Endothelial cell of umbilical vein (primary cell): ENCODE measurements around the gene ZFP62. TPM values are rescaled to one million over a fixed set of nuclear protein-coding genes. Genes with fewer than 3 reads are reported as not detected.
A peak's percentile ranks its signal among the peaks of the same experiment; 100 is the strongest.

ENCODE experiments used
- BruUV-seq: library from RNA; stranded (reverse); fragments of 400-500 nt; replicated peaks from 2 replicates; lab custom pipeline; 2021; lab: Mats Ljungman, UMichigan
- CTCF ChIA-PET: fragments of 300-600, 350-600 bp; sonication (Branson Sonifier 250); formaldehyde crosslinking; loops from one replicate; lab custom pipeline; 2021; ENCODE audit warnings: antibody characterized with exemption, inconsistent platforms; lab: Charles Lee
- POLR2A ChIA-PET: fragments of 300-600, 350-600 bp; sonication (Branson Sonifier 250); formaldehyde crosslinking; loops from one replicate; lab custom pipeline; 2021; ENCODE audit warnings: antibody characterized with exemption, inconsistent platforms; lab: Charles Lee
- DNase-seq: peaks from one replicate; pipeline ENCODE4 v3.0.0-alpha.2; 2011; ENCODE audit warnings: low read depth, low spot score
- FAIRE-seq: peaks from 2 replicates; lab custom pipeline; 2011; peaks lifted over from hg19 to GRCh38; lab: Jason Lieb, UNC
- H2AFZ ChIP-seq: 2 replicates; pipeline ENCODE4 v1.6.0; 2012; ENCODE audit warnings: low read depth, low read length, control low read depth, inconsistent platforms
- H3K27ac ChIP-seq: 2 replicates; pipeline ENCODE4 v1.5.1; 2011; ENCODE audit warnings: low read depth, mild to moderate bottlenecking, control low read depth, low read length, moderate library complexity; ENCODE audit not compliant: insufficient read depth
- H3K27me3 ChIP-seq, 2 experiments: 2 replicates each; pipeline versions ENCODE4 v1.6.0 to v1.6.1; 2011; ENCODE audit warnings: low read length in 2 of 2, mixed read lengths in 1 of 2; ENCODE audit not compliant: control insufficient read depth in 2 of 2, insufficient read depth in 2 of 2
- H3K36me3 ChIP-seq, 2 experiments: 2 replicates in 1 of 2; 3 replicates in 1 of 2; pipeline ENCODE4 v1.5.1; 2011; ENCODE audit warnings: low read length in 2 of 2, mild to moderate bottlenecking in 1 of 2, moderate library complexity in 1 of 2; ENCODE audit not compliant: control insufficient read depth in 2 of 2, insufficient read depth in 2 of 2; ENCODE audit errors: extremely low read depth in 1 of 2
- H3K4me1 ChIP-seq: 3 replicates; pipeline ENCODE4 v1.5.1; 2011; ENCODE audit warnings: mild to moderate bottlenecking, low read length; ENCODE audit not compliant: control insufficient read depth, insufficient read depth; ENCODE audit errors: extremely low read depth
- H3K4me2 ChIP-seq: 2 replicates; pipeline ENCODE4 v1.6.1; 2011; ENCODE audit warnings: low read length, control low read depth, mixed read lengths; ENCODE audit not compliant: insufficient read depth
- H3K4me3 ChIP-seq, 3 experiments: fragments of 200-600 bp in 1 of 3; sonication (generic), shearing (Covaris generic) in 1 of 3; replicated peaks in 1 of 3; 2 replicates each; pipeline ENCODE4 v1.5.1; 2011 to 2016; ENCODE audit warnings: control low read depth in 3 of 3, low read length in 3 of 3, mild to moderate bottlenecking in 2 of 3, inconsistent platforms in 1 of 3, low read depth in 1 of 3, moderate library complexity in 1 of 3; ENCODE audit not compliant: insufficient read depth in 1 of 3
- H3K79me2 ChIP-seq: 2 replicates; pipeline ENCODE4 v1.6.0; 2012; ENCODE audit warnings: low read length, inconsistent platforms; ENCODE audit not compliant: control insufficient read depth, insufficient read depth
- H3K9ac ChIP-seq: replicated peaks from 2 replicates; pipeline ENCODE3; 2011; ENCODE audit warnings: low read length, control low read depth; ENCODE audit not compliant: insufficient read depth; ENCODE audit errors: extremely low read depth
- H3K9me1 ChIP-seq: replicated peaks from 3 replicates; pipeline ENCODE4 v1.6.0; 2011; ENCODE audit warnings: mild to moderate bottlenecking, low read length; ENCODE audit not compliant: control insufficient read depth, insufficient read depth; ENCODE audit errors: extremely low read depth
- H3K9me3 ChIP-seq: replicated peaks from 2 replicates; pipeline ENCODE4 v1.5.1; 2012; ENCODE audit warnings: low read length, inconsistent platforms; ENCODE audit not compliant: control insufficient read depth, insufficient read depth
- H4K20me1 ChIP-seq: replicated peaks from 2 replicates; pipeline ENCODE3; 2011; ENCODE audit warnings: mild to moderate bottlenecking, low read length; ENCODE audit not compliant: control insufficient read depth, insufficient read depth; ENCODE audit errors: extremely low read depth
- CTCF ChIP-seq, 2 donors: IDR thresholded peaks; 1 replicate in 1 of 2; 2 replicates in 1 of 2; pipeline ENCODE4 v1.5.1; 2011; ENCODE audit warnings: low read length in 2 of 2, mild to moderate bottlenecking in 2 of 2, moderate library complexity in 2 of 2, control low read depth in 1 of 2, inconsistent platforms in 1 of 2, low read depth in 1 of 2; ENCODE audit not compliant: insufficient read depth in 1 of 2; ENCODE audit errors: extremely low read depth in 1 of 2
- EZH2 ChIP-seq: IDR thresholded peaks from 2 replicates; pipeline ENCODE4 v1.6.1; 2012; ENCODE audit warnings: borderline replicate concordance, low read depth, mild to moderate bottlenecking, moderate library complexity, low read length, inconsistent platforms; ENCODE audit not compliant: severe bottlenecking
- FOS ChIP-seq: IDR thresholded peaks from 2 replicates; pipeline ENCODE4 v1.6.1; 2011; ENCODE audit warnings: mild to moderate bottlenecking, low read length, moderate library complexity, borderline replicate concordance; ENCODE audit not compliant: insufficient read depth
- GATA2 ChIP-seq: IDR thresholded peaks from 2 replicates; pipeline ENCODE4 v1.7.0; 2011; ENCODE audit warnings: low read depth, mild to moderate bottlenecking, moderate library complexity, mixed read lengths, low read length; ENCODE audit not compliant: insufficient read length, insufficient read depth
- JUN ChIP-seq: IDR thresholded peaks from 2 replicates; pipeline ENCODE4 v1.6.1; 2011; ENCODE audit warnings: borderline replicate concordance, low read depth; ENCODE audit not compliant: insufficient read length, insufficient read depth
- MYC ChIP-seq: IDR thresholded peaks from one replicate; pipeline ENCODE4 v1.6.1; 2011; ENCODE audit warnings: mild to moderate bottlenecking, low read depth, low read length
- POLR2A ChIP-seq: IDR thresholded peaks from 2 replicates; pipeline ENCODE4 v1.6.1; 2012; ENCODE audit warnings: low read depth, mild to moderate bottlenecking, control low read depth, low read length
- POLR2AphosphoS5 ChIP-seq: IDR thresholded peaks from 2 replicates; pipeline ENCODE4 v1.6.1; 2012; ENCODE audit warnings: low read depth, mild to moderate bottlenecking, control low read depth, low read length, moderate library complexity; ENCODE audit not compliant: insufficient read depth
- dilution Hi-C: fragments of 300-500 bp; cut with MboI; formaldehyde crosslinking; loops from one replicate; pipeline ENCODE4 v1.15.0; 2019; ENCODE audit warnings: low sequenced_read_pairs; ENCODE audit not compliant: extremely low pct_ligation_motif_present
- intact Hi-C: fragments of 100-400 bp; cut with micrococcal nuclease; formaldehyde crosslinking; loops from one replicate; pipeline ENCODE4 v1.10.0; 2022
- polyA plus RNA-seq, 4 experiments: library from polyadenylated mRNA; depleted of rRNA in 3 of 4; stranded (reverse) in 3 of 4; unstranded in 1 of 4; fragments of >200 nt; gene quantifications; 2 replicates each; pipeline versions ENCODE4 v1.2.1 to v1.2.3, GENCODE V29; 2011 to 2012; ENCODE audit warnings: missing spikeins in 1 of 4
- total RNA-seq: library from RNA; stranded (reverse); gene quantifications from 2 replicates; pipeline ENCODE4 v1.2.3, GENCODE V29; 2021
- TF ChIP-seq, protein P1 (sequence below): IDR thresholded peaks from 2 replicates; pipeline ENCODE4 v1.6.1; 2011; ENCODE audit not compliant: insufficient read depth, insufficient read length

ZFP62 gene
- total and polyA plus RNA-seq, 2 donors (not counting 3 experiments of a cell fraction or from before 2014, with no cell fraction given), result 3.7 to 19.7 TPM

DNA sequence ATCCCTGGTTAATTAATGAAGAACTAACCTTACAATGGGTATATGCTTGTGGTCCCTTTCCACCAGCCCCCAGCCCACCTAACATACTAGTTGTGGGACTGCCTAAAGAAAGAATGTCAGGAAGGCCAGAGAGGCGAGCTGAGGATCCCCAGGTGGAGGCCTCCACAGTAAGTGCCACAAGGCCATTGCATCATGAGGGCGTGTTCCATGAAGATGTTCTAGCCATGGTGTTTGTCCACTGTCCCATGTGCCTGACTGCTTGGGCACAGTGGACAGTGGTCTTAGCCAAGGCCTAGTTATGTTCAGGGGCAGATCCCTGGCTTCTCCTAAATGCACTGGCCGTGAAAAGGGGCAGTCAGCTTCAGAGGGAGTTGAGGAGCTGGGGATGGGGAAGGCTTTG is 21.1 kb downstream of the ZFP62 start:
- Histone ChIP-seq H3K79me2 (no peaks in the 10 kb centered on the region), H3K9me3 (no peaks in the 10 kb centered on the region), H3K4me2 (no peak overlapping the region), H3K4me1 (no peaks in the 10 kb centered on the region), H4K20me1 (no peaks in the 10 kb centered on the region), H3K27me3 (no peaks in the 10 kb centered on the region), H3K9me1 (no peaks in the 10 kb centered on the region), H3K27ac (no peak overlapping the region), H3K9ac (no peak overlapping the region), H3K4me3 (no peak overlapping the region), H3K36me3 (peaks cover 0 to 3% of the 10 kb centered on the region in 2 experiments), H2AFZ (no peak overlapping the region)
- TF ChIP-seq POLR2AphosphoS5, result no peak
- BruUV-seq, result no TSS peak
- no peak for DNase-seq
- ChIA-PET POLR2A (interaction anchor here (0.7 kb wide), 1 partner anchor 59 kb away, joined by 3 read pairs; no protein-coding TSS in a partner anchor), CTCF (no interaction called here)
- dilution Hi-C loops (no loop called here), intact Hi-C loops (no loop called here)
- FAIRE-seq, result no peak

DNA sequence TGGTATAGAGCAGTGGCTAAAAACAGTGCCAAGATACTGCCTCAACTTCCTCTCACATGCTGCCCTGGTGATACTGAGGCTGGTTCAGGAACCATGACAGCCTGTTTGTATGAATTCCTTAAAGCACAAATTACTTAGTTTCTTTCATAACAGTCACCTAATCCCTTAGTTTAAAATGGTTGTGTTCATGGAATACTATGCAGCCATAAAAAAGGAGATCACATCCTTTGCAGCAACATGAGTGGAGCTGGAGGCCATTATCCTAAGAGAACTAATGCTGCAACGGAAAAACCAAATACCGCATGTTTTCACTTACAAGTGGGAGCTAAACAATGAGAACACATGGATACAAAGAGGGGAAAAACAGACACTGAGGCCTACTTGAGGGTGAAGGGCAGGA is 21.8 kb downstream of the ZFP62 start:
- ChIA-PET CTCF (no interaction called here), POLR2A (interaction anchor here (0.7 kb wide), 1 partner anchor 58 kb away, joined by 3 read pairs; no protein-coding TSS in a partner anchor)
- H3K4me2 ChIP-seq, result no peak overlapping the region
- H3K4me1 ChIP-seq, result no peaks in the 10 kb centered on the region
- no peaks in the 10 kb centered on the region for H3K27me3 ChIP-seq
- no peak overlapping the region for H3K9ac ChIP-seq
- no peak for TF ChIP-seq MYC
- no peak for TF ChIP-seq FOS
- TF ChIP-seq, protein P1, sequence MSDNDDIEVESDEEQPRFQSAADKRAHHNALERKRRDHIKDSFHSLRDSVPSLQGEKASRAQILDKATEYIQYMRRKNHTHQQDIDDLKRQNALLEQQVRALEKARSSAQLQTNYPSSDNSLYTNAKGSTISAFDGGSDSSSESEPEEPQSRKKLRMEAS, result no peak
- TF ChIP-seq POLR2A, result no peak
- TF ChIP-seq JUN, result no peak
- TF ChIP-seq CTCF (IDR thresholded peaks at IDR 0.05; ENCODE audit: extremely low read depth in 1 of 2, insufficient read depth in 1 of 2, low read depth in 1 of 2, low read length in 2 of 2), result no peak
- no peak for TF ChIP-seq POLR2AphosphoS5
- TF ChIP-seq GATA2, result no peak
- no peak for TF ChIP-seq EZH2
- H3K9me3 ChIP-seq, result no peaks in the 10 kb centered on the region
- no peaks in the 10 kb centered on the region for H3K79me2 ChIP-seq
- intact Hi-C loops, result no loop called here
- no peak overlapping the region for H3K4me3 ChIP-seq
- no peak overlapping the region for H2AFZ ChIP-seq
- DNase-seq (no peak), FAIRE-seq (peak; percentile 63)
- no peaks in the 10 kb centered on the region for H3K9me1 ChIP-seq
- BruUV-seq, result no TSS peak
- peaks cover 0 to 10% of the 10 kb centered on the region in 2 experiments for H3K36me3 ChIP-seq
- dilution Hi-C loops, result no loop called here
- no peak overlapping the region for H3K27ac ChIP-seq
- no peaks in the 10 kb centered on the region for H4K20me1 ChIP-seq
